EH (cell line): ENCODE measurements around the gene STMN3.
"Not testable (repeated sequence)": the region's sequence is repeated elsewhere in the genome, so short reads cannot be mapped to it uniquely, and the experiment has no call there.

Experiments used
- DNase-seq: peaks from one replicate; pipeline ENCODE4 v3.0.0-alpha.2; 2015; ENCODE audit warnings: low read depth

STMN3 gene

GRCh38 chr20:63657260-63657936 is 4.2 kb upstream of the STMN3 start:
- peak; percentile 22 for DNase-seq

- no peak for DNase-seq
These were observed 3.2 kb upstream of the STMN3 start for GRCh38 chr20:63656451-63656850.

GRCh38 chr20:63655249-63655648 is 2.0 kb upstream of the STMN3 start:
- no peak for DNase-seq

GRCh38 chr20:63653974-63654668 is 897 bp upstream of the STMN3 start:
- DNase-seq: no peak

GRCh38 chr20:63652192-63652980 is 838 bp downstream of the STMN3 start:
- peak; percentile 12 for DNase-seq

GRCh38 chr20:63651942-63652191 is 1.4 kb downstream of the STMN3 start:
- DNase-seq: no peak

- DNase-seq: not testable (repeated sequence)
These were observed 2.7 kb downstream of the STMN3 start for GRCh38 chr20:63650486-63650885.

- DNase-seq: no peak
These were observed 4.2 kb downstream of the STMN3 start for GRCh38 chr20:63648895-63649589.

GRCh38 chr20:63648190-63648589 is 5.0 kb downstream of the STMN3 start:
- no peak for DNase-seq

- peak; percentile 10 for DNase-seq
These were observed 8.0 kb downstream of the STMN3 start for GRCh38 chr20:63645218-63645617.

- no peak for DNase-seq
These were observed 9.3 kb downstream of the STMN3 start for GRCh38 chr20:63643946-63644345.

GRCh38 chr20:63643499-63643898 is 9.7 kb downstream of the STMN3 start:
- no peak for DNase-seq

GRCh38 chr20:63642527-63643247 is 10.5 kb downstream of the STMN3 start:
- DNase-seq: peak; percentile 16

GRCh38 chr20:63641792-63642523 is 11.3 kb downstream of the STMN3 start:
- peak; percentile 83 for DNase-seq

GRCh38 chr20:63641146-63641791 is 12.0 kb downstream of the STMN3 start:
- peak; percentile 56 for DNase-seq

- DNase-seq: not testable (repeated sequence)
These were observed 12.5 kb downstream of the STMN3 start for GRCh38 chr20:63640686-63641085.

- no peak for DNase-seq
These were observed 13.1 kb downstream of the STMN3 start for GRCh38 chr20:63640086-63640485.

GRCh38 chr20:63639093-63639975 is 13.9 kb downstream of the STMN3 start:
- no peak for DNase-seq

GRCh38 chr20:63636752-63637628 is 16.2 kb downstream of the STMN3 start:
- DNase-seq: peak; percentile 9
